HCEC 1CT (cell line): ENCODE results near the gene SELPLG.
"Not testable (repeated sequence)": the region's sequence is repeated elsewhere in the genome, so short reads cannot be mapped to it uniquely, and the experiment has no call there.

Experiments used
- DNase-seq: peaks from one replicate; pipeline ENCODE4 v3.0.0-alpha.2; 2017

The SELPLG gene

DNA sequence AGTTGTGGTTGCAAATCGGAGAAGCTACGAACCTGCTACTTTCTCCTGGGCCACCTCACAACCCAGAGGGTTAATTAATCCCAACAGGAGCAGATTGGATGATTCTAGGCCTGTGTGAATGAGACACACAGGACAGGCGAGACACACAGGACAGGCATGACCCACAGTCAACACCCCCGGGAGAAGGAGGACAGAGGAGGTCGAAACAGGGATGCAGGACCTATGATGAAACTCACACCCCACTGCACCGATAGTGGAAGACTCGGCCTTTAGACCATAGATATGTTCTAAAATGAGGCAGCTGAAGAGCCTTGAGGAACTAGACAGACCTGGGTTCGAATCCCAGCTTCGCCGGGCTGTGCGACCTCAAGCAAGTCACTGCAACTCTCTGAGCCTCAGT is 47.4 kb downstream of the SELPLG start:
- no peak for DNase-seq

DNA sequence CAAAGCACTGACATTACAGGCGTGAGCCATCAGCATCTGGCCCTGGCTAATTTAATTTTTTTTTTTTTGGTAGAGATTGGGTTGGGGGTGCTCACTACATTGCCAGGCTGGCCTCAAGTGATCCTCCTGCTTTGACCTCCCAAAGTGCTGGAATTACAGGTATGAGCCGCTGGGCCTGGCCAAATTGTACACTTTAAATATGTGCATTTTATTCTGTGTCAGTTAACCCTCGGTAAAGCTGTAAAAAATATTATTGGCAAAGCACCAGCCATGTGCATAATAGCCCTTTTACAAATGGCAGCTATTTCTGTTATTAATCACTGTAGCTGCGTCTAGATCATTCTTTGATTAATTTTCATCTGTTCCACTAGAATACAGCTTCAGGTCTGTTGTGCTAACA is 47.8 kb downstream of the SELPLG start:
- no peak for DNase-seq

DNA sequence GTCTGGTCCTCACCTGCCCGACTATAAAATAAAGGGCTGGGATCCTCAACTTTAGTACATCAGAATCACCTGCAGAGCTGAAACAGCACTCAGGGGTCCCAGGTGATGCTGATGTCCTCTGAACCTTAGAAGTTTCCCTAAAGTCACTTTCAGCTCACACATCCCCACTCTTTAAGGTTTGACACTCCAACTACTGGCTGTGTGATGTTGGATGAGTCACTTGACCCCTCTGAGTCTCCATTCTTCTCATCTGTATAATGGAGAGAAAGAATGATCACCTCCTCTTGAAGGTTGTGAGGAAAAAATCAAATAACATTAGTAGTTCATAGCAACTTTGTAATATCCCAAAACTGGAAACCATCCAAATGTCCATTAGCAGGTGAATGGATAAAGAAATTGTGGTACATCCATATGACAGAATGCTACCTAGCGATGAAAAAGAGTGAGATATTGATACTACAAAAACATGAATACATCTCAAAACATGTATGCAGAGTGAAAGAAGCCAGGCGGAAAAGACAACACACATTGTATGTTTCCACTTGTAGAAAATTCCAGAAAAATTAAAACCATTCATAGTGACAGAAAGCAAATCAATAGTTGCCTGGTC is 49.1 kb downstream of the SELPLG start:
- no peak for DNase-seq

DNA sequence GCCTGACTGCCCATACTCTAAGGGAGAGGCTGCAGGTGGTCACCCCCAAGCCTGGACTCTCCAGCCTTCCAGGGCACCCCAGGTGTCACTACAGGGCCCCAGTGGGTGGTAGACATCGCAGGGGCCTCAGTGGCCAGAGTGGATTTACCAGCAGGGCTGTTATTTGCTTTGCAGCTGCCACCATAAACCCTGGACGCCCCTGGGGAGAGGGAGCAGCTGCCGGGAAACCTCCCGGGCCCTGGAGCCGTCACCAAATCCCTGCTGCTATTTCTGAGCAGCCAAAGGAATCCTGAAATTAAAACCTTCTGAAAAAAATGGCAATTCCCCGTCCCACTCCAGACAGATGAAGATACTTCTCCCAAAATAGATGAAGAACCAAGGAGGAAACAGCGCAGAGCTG is 49.7 kb downstream of the SELPLG start:
- no peak for DNase-seq

DNA sequence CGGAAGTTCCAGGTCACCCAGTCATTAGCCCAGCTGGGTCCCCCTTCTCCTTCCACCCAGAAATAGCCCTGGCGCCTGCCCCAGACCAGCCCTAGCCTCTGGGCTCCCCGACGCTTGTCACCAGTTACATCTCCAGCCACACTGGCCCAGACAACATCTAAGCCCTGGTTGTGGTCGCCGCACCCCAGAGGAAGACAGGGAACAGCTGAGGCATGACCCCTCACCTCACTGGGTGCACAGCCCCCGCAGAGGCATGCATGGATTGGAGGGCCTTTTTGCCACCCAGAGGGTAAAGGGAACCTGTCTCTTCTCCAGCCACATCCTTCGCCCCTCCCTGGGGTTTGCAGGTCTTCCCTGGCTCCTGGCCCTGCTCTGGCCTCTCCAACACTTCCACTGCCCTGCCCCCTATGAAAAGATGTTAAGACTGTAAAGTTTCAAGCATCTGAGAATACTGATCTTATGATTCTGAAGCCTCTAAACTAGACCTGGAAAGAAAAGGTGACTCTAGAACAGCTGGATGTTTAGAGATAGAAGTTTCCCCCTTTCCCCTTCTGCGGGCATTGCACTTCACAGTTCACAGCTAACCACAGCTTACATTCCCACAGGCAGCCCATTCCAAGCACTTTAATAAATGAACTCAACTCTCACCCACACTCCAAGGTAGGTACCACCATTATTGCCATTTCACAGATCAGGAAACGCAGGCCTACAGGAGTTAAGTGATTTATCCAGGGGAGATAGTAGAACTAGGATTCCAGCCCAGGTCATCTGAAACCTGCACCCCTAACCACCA is 50.5 kb downstream of the SELPLG start:
- no peak for DNase-seq

DNA sequence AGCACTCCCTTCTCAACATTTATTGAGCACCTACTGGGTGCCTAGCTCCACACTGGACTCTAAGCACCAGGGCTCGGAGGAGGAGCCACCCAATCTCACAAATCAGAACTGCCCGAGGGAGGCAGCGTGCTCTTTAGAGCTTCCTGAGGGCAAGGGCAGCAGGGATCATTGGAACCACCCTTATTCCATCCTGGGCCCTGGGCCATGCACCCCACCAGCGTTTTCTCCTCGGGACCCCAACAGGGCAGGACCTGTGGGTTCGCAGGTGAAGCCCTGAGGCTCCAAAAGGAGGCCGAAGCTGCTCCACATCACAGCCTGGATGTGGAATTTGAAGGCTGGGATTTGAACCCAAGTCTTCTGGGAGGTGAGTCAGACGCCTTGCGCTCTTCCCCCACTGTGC is 51.2 kb downstream of the SELPLG start:
- DNase-seq, result no peak

DNA sequence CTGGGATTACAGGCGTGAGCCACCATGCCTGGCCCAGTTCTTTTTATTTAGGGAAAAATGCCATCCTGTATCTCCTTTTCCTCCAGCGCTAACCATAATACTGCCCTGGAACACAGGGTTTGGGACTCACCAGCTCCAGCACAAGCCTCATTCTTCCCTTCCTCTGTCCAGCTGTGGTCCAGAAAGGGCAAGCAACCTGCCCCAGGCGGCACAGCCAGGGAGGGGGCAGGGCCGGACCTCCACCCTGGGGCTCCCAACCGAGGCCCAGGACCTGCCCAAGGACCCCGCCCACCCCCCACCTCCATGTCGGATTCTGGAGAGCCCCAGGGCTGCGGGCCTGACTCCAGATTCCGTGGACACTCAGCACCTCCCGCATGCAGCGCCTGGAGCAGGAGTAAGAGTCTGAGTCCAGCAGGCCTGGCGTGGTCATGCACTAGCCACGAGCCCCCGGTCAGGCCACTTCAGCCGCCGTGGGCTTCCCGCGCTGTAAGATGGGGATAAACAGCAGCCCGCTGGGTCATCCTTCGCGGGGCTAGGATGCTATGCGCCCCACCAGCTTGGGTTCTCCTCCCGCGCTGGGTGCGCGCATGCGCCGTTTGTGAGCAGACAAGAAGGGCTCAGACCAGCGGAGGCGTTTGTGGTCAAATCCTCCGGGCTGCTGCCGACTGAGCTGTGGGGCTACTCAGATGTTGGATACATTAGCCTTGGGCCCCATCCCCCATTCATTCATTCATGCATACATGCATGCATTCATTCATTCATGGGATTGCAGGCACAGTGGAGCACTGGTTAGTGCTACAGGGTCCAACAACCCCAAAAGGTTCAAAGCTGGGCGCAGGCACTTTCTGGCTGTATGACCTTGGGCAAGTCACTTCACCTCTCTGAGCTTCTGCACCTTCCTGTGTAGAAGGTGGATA is 52.1 kb downstream of the SELPLG start:
- no peak for DNase-seq

DNA sequence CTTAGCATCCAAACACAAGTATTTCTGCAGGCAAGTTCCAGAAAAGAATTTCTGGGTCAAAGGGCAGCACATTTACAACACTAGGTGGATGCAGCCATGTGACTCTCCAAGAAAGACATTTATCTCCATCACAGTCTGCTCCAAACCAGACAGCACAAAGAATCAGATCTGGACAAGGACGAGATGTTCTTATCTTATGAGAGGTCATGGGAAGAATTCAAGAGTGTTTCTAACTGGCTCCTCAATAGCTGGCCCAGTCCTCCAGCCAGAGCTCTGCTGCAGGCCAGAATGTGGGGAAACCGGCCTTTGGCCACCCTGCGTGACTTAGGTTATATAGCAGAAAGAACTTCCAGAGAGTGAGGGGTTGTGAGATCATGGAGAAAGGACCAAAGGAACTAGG is 53.2 kb downstream of the SELPLG start:
- no peak for DNase-seq

DNA sequence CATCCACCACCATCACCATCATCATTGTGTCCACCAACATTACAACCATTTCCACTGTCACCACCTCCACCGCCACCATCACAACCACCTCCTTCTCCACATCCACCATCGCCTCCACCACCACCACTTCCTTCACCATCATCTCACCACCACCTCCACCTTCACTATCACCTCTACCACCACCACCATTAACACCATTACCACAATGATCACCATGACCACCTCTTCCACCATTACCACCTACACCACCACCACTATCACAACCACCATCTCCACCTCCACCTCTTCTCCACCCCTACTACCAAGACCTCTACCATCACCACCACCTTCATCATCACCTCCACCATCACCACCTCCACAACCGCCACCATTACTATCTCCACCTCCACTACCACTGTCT is 54.9 kb downstream of the SELPLG start:
- no peak for DNase-seq

DNA sequence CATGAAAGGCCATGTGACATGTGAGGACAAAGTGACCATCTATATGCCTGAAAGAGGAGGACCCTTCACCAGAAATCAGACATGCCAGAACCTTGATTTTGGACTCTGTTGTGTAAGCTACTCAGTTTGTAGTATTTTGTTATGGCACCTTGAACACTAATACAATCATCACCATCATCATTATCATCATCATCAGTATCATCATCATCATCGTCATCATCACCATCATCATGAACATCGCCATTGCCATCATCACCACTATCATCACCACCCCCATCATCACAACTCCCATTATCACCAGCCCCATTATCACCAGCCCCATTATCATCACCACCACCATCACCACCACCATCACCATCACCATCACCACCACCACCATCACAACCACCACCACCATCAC is 55.4 kb downstream of the SELPLG start:
- no peak for DNase-seq

DNA sequence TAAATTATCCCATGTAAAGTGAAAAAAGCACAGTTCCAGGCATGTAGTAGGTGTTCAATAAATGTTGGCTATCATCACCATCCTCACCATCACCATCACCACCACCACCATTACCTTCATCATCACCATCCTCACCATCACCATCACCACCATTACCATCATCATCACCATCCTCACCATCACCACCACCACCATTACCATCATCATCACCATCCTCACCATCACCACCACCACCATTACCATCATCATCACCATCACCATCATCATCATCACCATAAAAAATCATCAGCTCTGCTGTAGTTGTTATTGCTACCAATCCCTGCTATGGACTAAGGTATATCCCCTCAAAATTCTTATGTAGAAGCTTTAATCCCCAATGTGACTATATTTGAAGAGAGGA is 56.2 kb downstream of the SELPLG start:
- DNase-seq, result no peak

DNA sequence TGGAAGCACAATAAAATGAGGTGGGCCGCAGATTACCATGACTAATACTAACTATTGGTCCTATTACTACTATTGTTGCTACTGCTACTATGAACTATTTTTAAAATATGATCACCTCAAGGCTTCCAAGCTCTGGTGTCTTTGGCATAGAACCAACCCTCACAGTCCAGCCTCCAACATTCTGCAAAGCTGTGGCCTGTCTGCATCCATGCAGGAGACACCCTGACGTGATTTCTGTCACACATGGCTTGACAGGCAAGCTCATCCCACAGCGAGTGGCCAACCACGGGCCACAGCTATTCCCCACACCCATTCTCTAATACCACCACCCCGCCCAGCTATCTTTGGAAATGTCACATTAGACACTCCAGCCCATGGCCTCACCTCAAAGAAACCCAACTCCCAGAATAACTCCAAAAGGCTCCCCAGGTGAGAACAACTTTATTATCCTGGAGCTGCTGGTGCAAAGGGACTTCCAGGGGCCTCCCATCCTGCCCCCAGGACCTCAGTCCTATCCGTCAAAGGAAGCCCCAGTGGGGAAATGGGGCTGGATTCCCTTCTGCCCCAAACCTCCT is 56.9 kb downstream of the SELPLG start:
- DNase-seq, result no peak

DNA sequence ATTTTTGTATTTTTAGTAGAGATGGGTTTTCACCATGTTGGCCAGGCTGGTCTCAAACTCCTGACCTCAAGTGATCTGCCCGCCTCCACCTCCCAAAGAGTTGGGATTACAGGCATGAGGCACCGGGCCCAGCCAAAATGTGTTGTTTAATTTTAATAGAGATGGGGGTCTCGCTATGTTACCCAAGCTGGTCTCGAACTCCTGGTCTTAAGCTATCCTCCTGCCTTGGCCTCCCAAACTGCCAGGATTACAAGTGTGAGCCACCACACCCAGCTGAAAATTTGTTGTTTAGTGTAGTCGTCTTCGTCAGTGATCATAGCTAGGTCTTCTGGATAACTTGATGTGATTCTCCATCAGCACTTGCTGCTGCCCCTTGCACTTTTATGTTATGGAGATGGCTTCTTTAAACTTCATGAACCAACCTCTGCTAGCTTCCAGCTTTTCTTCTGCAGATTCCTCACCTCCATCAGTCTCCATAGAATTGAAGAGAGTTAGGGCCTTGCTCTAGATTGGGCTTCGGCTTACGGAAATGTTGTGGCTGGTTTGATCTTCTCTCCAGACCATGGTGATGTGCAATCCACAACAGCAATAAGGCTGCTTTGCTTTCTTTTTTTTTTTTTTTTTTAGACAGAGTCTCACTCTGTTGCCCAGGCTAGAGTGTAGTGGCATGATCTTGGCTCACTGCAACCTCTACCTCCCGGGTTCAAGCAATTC is 58.3 kb downstream of the SELPLG start:
- no peak for DNase-seq

DNA sequence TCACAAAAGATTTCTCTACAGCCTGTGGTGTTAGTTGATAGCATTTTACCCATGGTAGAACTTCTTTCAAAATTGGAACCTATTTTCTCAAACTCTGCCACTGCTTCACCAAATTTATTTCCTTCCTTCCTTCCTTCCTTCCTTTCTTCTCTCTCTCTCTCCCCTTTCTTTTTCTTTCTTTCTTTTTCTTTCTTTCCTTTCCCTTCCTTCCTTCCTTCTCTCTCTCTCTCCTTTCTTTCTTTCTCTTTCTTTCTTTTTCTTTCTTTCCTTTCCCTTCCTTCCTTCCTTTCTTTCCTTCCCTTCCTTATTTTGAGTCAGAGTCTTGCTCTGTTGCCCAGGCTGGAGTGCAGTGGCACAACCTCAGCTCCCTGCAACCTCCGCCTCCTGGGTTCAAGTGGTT is 59.4 kb downstream of the SELPLG start:
- not testable (repeated sequence) for DNase-seq

DNA sequence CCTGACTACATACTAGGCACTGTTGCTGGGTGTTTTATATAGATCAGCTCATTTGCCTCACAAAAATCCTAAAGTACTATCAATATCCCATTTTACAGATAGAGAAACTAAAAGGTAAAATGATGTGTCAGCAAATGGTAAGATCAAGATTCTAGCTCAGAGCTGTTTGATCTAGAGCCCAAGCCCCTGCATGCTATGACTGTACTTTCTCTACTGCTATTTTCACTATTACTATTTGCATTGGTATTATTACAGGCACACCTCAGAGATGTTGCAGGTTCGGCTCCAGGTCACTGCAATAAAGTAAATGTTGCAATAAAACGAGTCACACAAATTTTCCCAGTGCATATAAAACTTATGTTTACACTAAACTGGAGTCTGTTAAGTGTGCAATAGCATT is 60.4 kb downstream of the SELPLG start:
- DNase-seq, result no peak

DNA sequence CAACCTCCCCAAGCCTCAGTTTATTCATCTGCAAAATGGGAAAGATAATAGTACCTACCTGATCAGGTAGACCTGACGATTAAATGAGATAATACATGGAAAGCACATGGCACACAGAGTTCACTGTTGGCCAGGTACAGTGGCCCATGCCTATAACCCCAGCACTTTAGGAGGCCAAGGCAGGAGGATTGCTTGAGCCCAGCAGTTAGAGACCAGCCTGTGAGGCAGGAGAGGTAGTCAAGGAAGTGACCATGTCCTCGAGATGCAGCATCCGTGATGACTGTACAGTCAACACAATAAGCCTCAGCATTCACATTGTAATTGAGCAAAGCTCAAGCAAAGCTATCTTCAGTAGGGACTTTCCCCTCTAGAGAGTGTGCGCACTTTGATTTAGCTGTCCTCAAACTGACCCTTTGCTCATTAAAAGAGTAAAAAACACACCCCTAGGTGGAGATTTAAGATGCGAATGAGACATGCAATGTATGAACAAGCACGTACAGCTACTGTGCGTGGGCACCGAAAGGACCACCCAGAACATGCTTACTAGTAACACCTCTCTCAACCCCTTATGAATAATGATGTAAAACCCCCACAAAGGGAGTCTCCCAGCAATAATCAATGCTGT is 61.4 kb downstream of the SELPLG start:
- DNase-seq, result no peak
